Transverse colon (tissue), 4 donors: Measurements from ENCODE around the gene NOL9. TPM values are rescaled to one million over a fixed set of nuclear protein-coding genes. Genes with fewer than 3 reads are reported as not detected.

ENCODE experiments used
- DNase-seq: peaks from one replicate; pipeline ENCODE4 v3.0.0-alpha.2; 2019
- H3K27ac ChIP-seq, 4 donors: fragments of 200-600 bp; sonication (generic); 2 replicates each; pipeline ENCODE4 v1.5.1; 2016 to 2018; ENCODE audit warnings: inconsistent platforms in 4 of 4
- H3K27me3 ChIP-seq: fragments of 200-600 bp; sonication (generic); 2 replicates; pipeline ENCODE4 v1.5.1; 2017; ENCODE audit warnings: inconsistent platforms
- H3K36me3 ChIP-seq, 4 donors: fragments of 200-600 bp; sonication (generic); 2 replicates each; pipeline ENCODE4 v1.5.1; 2017 to 2019; ENCODE audit warnings: inconsistent platforms in 4 of 4
- H3K4me1 ChIP-seq, 4 donors: fragments of 200-600 bp; sonication (generic); 2 replicates each; pipeline ENCODE4 v1.5.1; 2017 to 2020; ENCODE audit warnings: inconsistent platforms in 4 of 4
- H3K4me3 ChIP-seq, 4 donors: fragments of 200-600 bp; sonication (generic); 1 replicate in 1 of 4; 2 replicates in 3 of 4; pipeline versions ENCODE4 v1.5.1 to v1.6.1; 2017 to 2019; ENCODE audit warnings: inconsistent platforms in 4 of 4
- H3K9me3 ChIP-seq, 2 donors: fragments of 200-600 bp; sonication (generic); 2 replicates each; pipeline ENCODE4 v1.5.1; 2017 to 2019; ENCODE audit warnings: inconsistent platforms in 2 of 2
- EP300 ChIP-seq: sonication (generic); formaldehyde crosslinking; IDR thresholded peaks from one replicate; pipeline ENCODE4 v1.6.1; 2017; ENCODE audit warnings: antibody characterized with exemption, low read depth
- POLR2A ChIP-seq: fragments of 450-650 bp; IDR thresholded peaks from one replicate; pipeline ENCODE4 v1.6.1; 2016; ENCODE audit warnings: antibody characterized with exemption, mild to moderate bottlenecking, moderate library complexity
- POLR2AphosphoS5 ChIP-seq, 3 donors: sonication (generic); formaldehyde crosslinking; IDR thresholded peaks; one replicate each; pipeline ENCODE4 v1.6.1; 2016; ENCODE audit warnings: antibody characterized with exemption in 3 of 3
- WGBS, 2 donors: methylation state at CpG; one replicate each; pipeline ENCODE4 v1.1.5; 2018; ENCODE audit warnings: low coverage in 1 of 2; 5-methylcytosine and 5-hydroxymethylcytosine counted together
- in situ Hi-C, 4 donors: fragments of 200-750 bp; cut with MboI; loops; one replicate each; pipeline versions ENCODE4 v1.15.0 to v1.15.1; 2017; ENCODE audit warnings: low sequenced_read_pairs in 3 of 4, low pct_ligation_motif_present in 1 of 4, low pct_unique_long_range_greater_than_20kb in 1 of 4
- intact Hi-C: fragments of 100-400 bp; cut with DNase I; formaldehyde crosslinking; loops from one replicate; pipeline ENCODE4 v1.15.1; 2023; ENCODE audit warnings: low total_unique reads
- total RNA-seq, 4 donors: library from RNA; depleted of rRNA; stranded (reverse); fragments of >200 nt; gene quantifications; one replicate each; pipeline ENCODE4 v1.1.0, GENCODE V29; 2016
- TF ChIP-seq, protein P1 (sequence below), 5 experiments: fragments of 200-600 bp in 3 of 5; fragments of 450-650 bp in 2 of 5; sonication (generic) in 3 of 5; IDR thresholded peaks; 1 replicate in 2 of 5; 2 replicates in 3 of 5; pipeline ENCODE4 v1.5.1; 2016 to 2017; ENCODE audit warnings: antibody characterized with exemption in 5 of 5, inconsistent platforms in 3 of 5, mild to moderate bottlenecking in 2 of 5, moderate library complexity in 1 of 5

NOL9 gene
- total RNA-seq = 10 to 100 TPM in 2 of 4 donors, 1 to 10 TPM in 2; 8.0 to 30.0 (median 13.8) TPM

DNA sequence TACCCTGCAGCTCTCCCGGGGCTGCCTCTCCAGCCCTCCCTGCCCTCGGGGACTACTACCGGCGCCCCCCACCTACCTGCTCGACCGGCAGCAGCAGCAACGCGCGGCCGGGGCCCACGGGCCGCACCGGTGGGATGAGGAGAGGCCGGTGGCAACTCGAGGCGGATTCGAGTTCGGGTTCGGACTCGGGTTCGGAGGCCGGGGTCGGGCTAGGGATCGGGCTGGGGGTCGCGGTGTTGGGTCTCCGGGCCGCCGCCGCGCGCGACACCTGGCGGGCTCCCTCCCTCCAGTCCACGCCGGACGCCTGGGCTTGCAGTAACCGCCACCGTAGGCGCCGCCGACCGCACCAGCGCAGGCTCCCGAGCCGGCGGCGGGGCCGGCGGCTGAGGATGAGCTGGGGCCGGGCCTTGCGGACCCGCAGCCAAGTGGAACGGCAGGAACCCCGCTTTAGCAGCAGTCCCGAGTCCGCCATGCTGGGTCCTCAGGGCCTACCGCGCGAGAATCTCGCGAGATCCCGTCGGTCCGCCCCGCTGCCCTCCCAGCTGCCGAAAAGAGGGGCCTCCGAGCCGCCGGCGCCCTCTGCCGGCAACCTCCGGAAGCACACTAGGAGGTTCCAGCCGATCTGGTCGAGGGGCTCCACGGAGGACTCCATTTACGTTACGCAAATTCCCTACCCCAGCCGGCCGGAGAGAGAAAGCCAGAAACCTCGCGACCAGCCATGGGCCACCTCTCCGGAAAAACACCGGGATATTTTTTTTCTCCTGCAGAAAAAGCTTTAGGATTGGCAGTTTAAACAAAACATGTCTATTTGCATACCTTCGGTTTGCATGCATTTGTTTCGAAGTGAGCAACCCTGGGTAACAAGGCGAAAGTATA is at the start of gene NOL9:
TSS of gene NOL9 (minus strand) at position 483 of the 876 bp plus-strand sequence. CDS start at position 472, 11 bp downstream.
- TF ChIP-seq POLR2A = peak; percentile 26
- TF ChIP-seq, protein P1, sequence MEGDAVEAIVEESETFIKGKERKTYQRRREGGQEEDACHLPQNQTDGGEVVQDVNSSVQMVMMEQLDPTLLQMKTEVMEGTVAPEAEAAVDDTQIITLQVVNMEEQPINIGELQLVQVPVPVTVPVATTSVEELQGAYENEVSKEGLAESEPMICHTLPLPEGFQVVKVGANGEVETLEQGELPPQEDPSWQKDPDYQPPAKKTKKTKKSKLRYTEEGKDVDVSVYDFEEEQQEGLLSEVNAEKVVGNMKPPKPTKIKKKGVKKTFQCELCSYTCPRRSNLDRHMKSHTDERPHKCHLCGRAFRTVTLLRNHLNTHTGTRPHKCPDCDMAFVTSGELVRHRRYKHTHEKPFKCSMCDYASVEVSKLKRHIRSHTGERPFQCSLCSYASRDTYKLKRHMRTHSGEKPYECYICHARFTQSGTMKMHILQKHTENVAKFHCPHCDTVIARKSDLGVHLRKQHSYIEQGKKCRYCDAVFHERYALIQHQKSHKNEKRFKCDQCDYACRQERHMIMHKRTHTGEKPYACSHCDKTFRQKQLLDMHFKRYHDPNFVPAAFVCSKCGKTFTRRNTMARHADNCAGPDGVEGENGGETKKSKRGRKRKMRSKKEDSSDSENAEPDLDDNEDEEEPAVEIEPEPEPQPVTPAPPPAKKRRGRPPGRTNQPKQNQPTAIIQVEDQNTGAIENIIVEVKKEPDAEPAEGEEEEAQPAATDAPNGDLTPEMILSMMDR (IDR thresholded peaks at IDR 0.05) = peak; percentile 96 to 98 (median 97)
- peak; percentile 34 to 69 (median 40) for TF ChIP-seq POLR2AphosphoS5 (IDR thresholded peaks at IDR 0.05)
- TF ChIP-seq EP300 = no peak
- intact Hi-C loops = loop anchor here (10.0 kb wide), 1 partner anchor 91 kb away; no protein-coding TSS in a partner anchor
- in situ Hi-C loops = no loop called here
- H3K9me3 ChIP-seq = no peaks in the 10 kb centered on the region
- peaks cover 0 to 12% (median 4%) of the 10 kb centered on the region in 4 donors for H3K36me3 ChIP-seq
- H3K27me3 ChIP-seq = no peaks in the 10 kb centered on the region
- H3K4me3 ChIP-seq = peak within 1 kb of the TSS; percentile 86 to 99 (median 94)
- DNase-seq = peak; percentile 96
- peaks cover 6 to 27% (median 24%) of the 10 kb centered on the region in 4 donors for H3K4me1 ChIP-seq
- H3K27ac ChIP-seq = peak within 1 kb of the TSS; percentile 84 to 87 (median 86)
- 2 to 6% methylated on average over 7 to 40 of the region's 87 CpGs for WGBS, 2 donors

DNA sequence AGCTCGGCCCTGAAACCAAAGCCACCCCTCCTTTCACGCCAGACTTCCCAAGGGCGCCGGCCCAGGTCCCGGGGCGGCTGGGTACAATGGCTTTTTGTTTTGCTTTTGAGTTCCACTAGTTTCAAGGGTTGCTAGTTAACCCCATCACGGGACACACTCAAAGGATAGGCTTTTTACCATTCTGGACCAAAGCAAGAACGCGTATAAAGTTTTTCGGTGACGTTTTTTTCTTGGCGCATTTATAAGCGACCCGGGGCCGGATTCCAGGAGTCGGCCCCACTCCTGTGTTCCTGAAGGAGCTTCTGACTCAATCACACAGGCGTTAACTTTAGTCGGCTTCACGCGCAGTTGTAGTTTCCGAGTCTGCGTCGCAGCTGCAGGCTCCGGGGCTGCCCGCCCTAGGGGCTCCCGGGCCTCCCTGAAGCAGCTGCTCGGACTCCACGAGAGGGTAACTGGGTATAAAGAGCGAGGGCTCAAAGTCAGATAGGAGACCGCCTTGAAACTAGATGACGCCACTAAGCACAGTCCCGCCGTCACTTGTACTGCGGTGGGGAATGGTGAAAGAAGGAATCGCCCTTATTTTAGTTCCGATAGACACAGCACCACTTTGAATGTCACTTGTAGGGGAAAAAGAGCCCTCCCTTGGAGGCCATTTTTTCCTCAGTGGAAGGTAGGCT is 49.1 kb upstream of the NOL9 start:
- peak; percentile 65 for DNase-seq
- Histone ChIP-seq H3K9me3 (no peaks in the 10 kb centered on the region), H3K36me3 (peaks cover 0 to 2% (median 0%) of the 10 kb centered on the region in 4 donors), H3K27ac (peak overlapping the region; percentile 95 to 99 (median 98)), H3K4me1 (peaks cover 19 to 40% (median 28%) of the 10 kb centered on the region in 4 donors), H3K27me3 (no peaks in the 10 kb centered on the region), H3K4me3 (peak overlapping the region; percentile 62 to 90 (median 71))
- TF ChIP-seq POLR2AphosphoS5 (IDR thresholded peaks at IDR 0.05) (peak; percentile 3 to 52 (median 5)), POLR2A (peak; percentile 75)
- TF ChIP-seq, protein P1 (IDR thresholded peaks at IDR 0.05) = no peak
- WGBS, 2 donors = 1 to 2% methylated on average over 12 to 36 of the region's 36 CpGs
- in situ Hi-C loops (no loop called here), intact Hi-C loops (no loop called here)

DNA sequence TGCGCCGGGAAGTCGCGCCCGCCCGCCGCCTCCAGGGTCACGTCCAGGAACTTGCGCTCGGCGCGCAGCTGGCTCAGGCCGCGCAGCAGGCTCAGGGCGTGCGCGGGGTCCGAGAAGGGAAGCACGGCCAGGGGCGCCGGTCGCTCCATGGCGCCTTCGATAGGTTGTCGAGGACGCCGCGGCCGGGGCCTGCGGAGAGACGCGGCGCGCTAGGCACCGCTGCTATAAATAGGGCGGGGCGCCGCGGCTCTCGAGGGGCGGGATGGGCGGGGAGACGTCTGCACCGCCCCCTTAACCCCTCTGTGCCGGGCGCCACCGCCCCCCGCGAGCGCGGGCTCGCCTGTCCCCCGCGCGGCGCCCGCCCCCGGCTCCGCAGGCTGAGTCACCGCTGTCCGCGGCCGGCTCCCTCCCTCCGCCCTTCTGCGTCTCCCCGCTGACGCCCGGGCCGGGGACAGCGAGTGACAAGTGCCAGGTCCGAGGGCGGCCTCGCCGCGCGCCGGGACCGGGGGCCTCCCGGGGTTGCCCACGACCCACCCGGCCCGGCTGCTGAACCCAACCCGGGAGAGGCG is 48.4 kb upstream of the NOL9 start, which contains the start of gene KLHL21:
TSS of gene KLHL21 (minus strand) at position 201 of the 569 bp plus-strand sequence. CDS start at position 149, 52 bp downstream.
- intact Hi-C loops = no loop called here
- H3K4me1 ChIP-seq = peaks cover 19 to 45% (median 33%) of the 10 kb centered on the region in 4 donors
- peak; percentile 91 for DNase-seq
- no peaks in the 10 kb centered on the region for H3K9me3 ChIP-seq
- peak; percentile 91 to 95 (median 92) for TF ChIP-seq POLR2AphosphoS5 (IDR thresholded peaks at IDR 0.05)
- peak; percentile 90 for TF ChIP-seq POLR2A
- no peak for TF ChIP-seq EP300
- peak within 1 kb of the TSS; percentile 95 to 99 (median 98) for H3K27ac ChIP-seq
- H3K36me3 ChIP-seq = peaks cover 0 to 9% (median 2%) of the 10 kb centered on the region in 4 donors
- H3K4me3 ChIP-seq = peak within 1 kb of the TSS; percentile 64 to 90 (median 71)
- WGBS, 2 donors = 0% methylated on average over 69 of the region's 84 CpGs; no CpG with 5 or more reads in 1 of the 2 donors
- no peaks in the 10 kb centered on the region for H3K27me3 ChIP-seq
- in situ Hi-C loops = no loop called here

DNA sequence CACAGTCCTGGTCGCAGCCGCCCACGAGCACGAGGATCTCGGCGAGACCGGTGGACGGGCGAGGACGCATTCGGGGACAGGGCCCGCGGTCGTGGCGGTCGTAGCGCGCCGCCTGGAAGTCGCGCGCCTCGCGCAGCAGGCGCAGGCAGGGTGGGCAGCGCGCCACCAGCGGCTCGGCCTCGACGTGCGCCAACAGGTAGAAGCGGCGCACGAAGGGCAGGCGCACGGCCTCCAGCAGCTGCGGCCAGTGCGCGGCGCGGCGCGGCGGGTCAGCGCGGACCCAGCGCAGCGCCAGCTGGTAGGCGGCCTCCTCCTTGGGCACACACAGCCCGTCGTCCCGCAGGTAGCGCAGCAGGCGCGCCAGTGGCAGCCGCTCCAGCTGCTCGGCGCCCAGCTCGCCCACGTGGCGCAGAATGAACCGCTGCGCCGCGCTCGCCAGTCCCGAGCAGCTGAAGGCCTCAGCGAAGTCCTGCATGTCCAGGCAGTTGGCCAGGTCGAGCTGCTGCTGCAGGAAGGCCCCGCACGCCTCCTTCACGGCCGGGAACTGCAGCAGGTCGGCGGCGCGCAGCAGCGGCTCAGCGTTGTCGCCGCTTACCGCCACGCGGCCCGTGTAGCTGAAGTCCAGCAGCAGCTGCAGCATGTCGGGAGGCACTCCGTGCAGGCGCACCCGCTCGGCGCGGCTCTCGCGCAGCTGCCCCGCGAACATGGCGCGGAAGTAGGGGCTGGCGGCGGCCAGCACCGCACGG is 47.8 kb upstream of the NOL9 start:
- peak; percentile 40 for DNase-seq
- Histone ChIP-seq H3K36me3 (peaks cover 0 to 10% (median 4%) of the 10 kb centered on the region in 4 donors), H3K9me3 (no peaks in the 10 kb centered on the region), H3K4me3 (peak overlapping the region; percentile 64 to 90 (median 71)), H3K27ac (peak overlapping the region; percentile 95 to 99 (median 98)), H3K4me1 (peaks cover 23 to 51% (median 38%) of the 10 kb centered on the region in 4 donors), H3K27me3 (no peaks in the 10 kb centered on the region)
- in situ Hi-C loops (no loop called here), intact Hi-C loops (no loop called here)
- 1% methylated on average over 93 of the region's 103 CpGs; no CpG with 5 or more reads in 1 of the 2 donors for WGBS, 2 donors
- TF ChIP-seq, protein P1 (IDR thresholded peaks at IDR 0.05) = no peak
- TF ChIP-seq POLR2AphosphoS5 (IDR thresholded peaks at IDR 0.05) = peak in 1 of 3 donors; percentile 16
- TF ChIP-seq POLR2A = no peak
- TF ChIP-seq EP300 = no peak
